ENCODE results near the gene DHX57.

DNA sequence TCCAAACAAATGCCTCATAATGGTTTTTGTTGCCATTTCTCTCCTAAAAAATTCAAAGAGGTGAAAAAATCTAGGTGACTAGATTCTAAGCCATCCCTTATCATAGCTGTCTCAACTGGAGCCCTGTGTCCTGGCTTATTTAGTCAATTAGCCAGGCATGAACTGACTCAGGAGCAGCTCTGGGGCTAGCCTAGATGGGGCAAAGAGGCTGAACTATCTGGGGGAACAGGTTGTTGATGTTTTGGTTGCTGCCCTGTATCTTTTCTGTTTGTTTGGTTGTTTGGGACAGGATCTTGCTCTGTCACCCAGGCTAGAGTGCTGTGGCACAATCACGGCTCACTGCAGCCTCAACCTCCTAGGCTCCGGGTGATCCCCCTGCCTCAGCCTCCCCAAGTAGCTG is 83.0 kb downstream of the DHX57 start:
- TF ChIP-seq CTCF (IDR thresholded peaks at IDR 0.05) (no peak), ZFX (IDR thresholded peaks at IDR 0.05; ENCODE audit: borderline replicate concordance) (no peak)
